Gastrocnemius medialis (tissue), 4 donors: Measurements from ENCODE around the gene TMEM267.

Source experiments
- CTCF ChIP-seq, 5 experiments: fragments of 450-650 bp in 3 of 5; fragments of 200-600 bp in 2 of 5; sonication (generic) in 2 of 5; IDR thresholded peaks in 4 of 5; conservative IDR thresholded peaks in 1 of 5; 1 replicate in 4 of 5; 2 replicates in 1 of 5; pipeline ENCODE4 v1.5.1; 2016 to 2019; ENCODE audit warnings: antibody characterized with exemption in 5 of 5, mild to moderate bottlenecking in 3 of 5, moderate library complexity in 3 of 5
- POLR2A ChIP-seq, 2 donors: fragments of 450-650 bp; IDR thresholded peaks; one replicate each; pipeline ENCODE4 v1.6.1; 2017; ENCODE audit warnings: antibody characterized with exemption in 2 of 2, mild to moderate bottlenecking in 2 of 2, moderate library complexity in 2 of 2

- TF ChIP-seq POLR2A (IDR thresholded peaks at IDR 0.05) (no peak), CTCF (IDR thresholded peaks at IDR 0.05 in 4 of 5, conservative IDR thresholded peaks at IDR 0.05 in 1 of 5) (no peak)
Measured at GRCh38 chr5:43514471-43514815, 30.8 kb upstream of the TMEM267 start.
